SK-N-MC (cell line): ENCODE data around the gene PI4KA.

Source experiments
- EZH2 ChIP-seq: fragments of 200-600 bp; sonication (generic); IDR thresholded peaks from one replicate; pipeline ENCODE4 v1.6.1; 2017; ENCODE audit warnings: antibody characterized with exemption
- FOXP2 ChIP-seq: optimal IDR thresholded peaks from 2 replicates; pipeline ENCODE3; 2011; ENCODE audit warnings: mild to moderate bottlenecking, moderate library complexity; ENCODE audit not compliant: insufficient read depth; ENCODE audit errors: extremely low read length, control extremely low read depth
- POLR2AphosphoS5 ChIP-seq: IDR thresholded peaks from 2 replicates; pipeline ENCODE4 v1.6.1; 2012; ENCODE audit warnings: mild to moderate bottlenecking, low read depth, low read length, borderline replicate concordance

- TF ChIP-seq POLR2AphosphoS5 (no peak), EZH2 (no peak), FOXP2 (no peak)
These were observed 192.1 kb downstream of the PI4KA start for GRCh38 chr22:20666560-20666959.
